HL-60 (cell line): ENCODE data around the gene PRTN3.
A peak's percentile ranks its signal among the peaks of the same experiment; 100 is the strongest.

Source experiments
- DNase-seq, 2 experiments: peaks; one replicate each; pipeline ENCODE4 v3.0.0-alpha.2; 2010 to 2020; ENCODE audit warnings: low read depth in 1 of 2, low spot score in 1 of 2
- H3K27ac ChIP-seq: fragments of 250-450 bp; sonication (Bioruptor Pico); replicated peaks from 2 replicates; pipeline ENCODE4 v1.5.1; 2020; ENCODE audit warnings: mild to moderate bottlenecking, moderate library complexity
- H3K27me3 ChIP-seq: fragments of 250-450 bp; sonication (Bioruptor Pico); 2 replicates; pipeline ENCODE4 v1.5.1; 2021; ENCODE audit warnings: mild to moderate bottlenecking, moderate library complexity; ENCODE audit not compliant: insufficient read depth, poor library complexity, severe bottlenecking
- H3K4me3 ChIP-seq: replicated peaks from 2 replicates; pipeline ENCODE4 v1.5.1; 2011; ENCODE audit warnings: mild to moderate bottlenecking, control low read depth, low read length; ENCODE audit not compliant: insufficient read depth
- GABPA ChIP-seq: IDR thresholded peaks from 2 replicates; pipeline ENCODE4 v1.6.1; 2012; ENCODE audit warnings: low read depth
- POLR2AphosphoS5 ChIP-seq: IDR thresholded peaks from 2 replicates; pipeline ENCODE4 v1.6.1; 2012; ENCODE audit warnings: low read depth
- REST ChIP-seq: IDR thresholded peaks from 2 replicates; pipeline ENCODE4 v1.6.1; 2012; ENCODE audit warnings: low read depth; ENCODE audit not compliant: insufficient replicate concordance
- SPI1 ChIP-seq: IDR thresholded peaks from 2 replicates; pipeline ENCODE4 v1.6.1; 2012; ENCODE audit warnings: low read depth, mild to moderate bottlenecking, borderline replicate concordance
- TF ChIP-seq, protein P1 (sequence below): IDR thresholded peaks from one replicate; pipeline ENCODE4 v1.5.1; 2011; ENCODE audit warnings: low read length, control low read depth, inconsistent platforms; ENCODE audit not compliant: insufficient read depth

The PRTN3 gene

DNA sequence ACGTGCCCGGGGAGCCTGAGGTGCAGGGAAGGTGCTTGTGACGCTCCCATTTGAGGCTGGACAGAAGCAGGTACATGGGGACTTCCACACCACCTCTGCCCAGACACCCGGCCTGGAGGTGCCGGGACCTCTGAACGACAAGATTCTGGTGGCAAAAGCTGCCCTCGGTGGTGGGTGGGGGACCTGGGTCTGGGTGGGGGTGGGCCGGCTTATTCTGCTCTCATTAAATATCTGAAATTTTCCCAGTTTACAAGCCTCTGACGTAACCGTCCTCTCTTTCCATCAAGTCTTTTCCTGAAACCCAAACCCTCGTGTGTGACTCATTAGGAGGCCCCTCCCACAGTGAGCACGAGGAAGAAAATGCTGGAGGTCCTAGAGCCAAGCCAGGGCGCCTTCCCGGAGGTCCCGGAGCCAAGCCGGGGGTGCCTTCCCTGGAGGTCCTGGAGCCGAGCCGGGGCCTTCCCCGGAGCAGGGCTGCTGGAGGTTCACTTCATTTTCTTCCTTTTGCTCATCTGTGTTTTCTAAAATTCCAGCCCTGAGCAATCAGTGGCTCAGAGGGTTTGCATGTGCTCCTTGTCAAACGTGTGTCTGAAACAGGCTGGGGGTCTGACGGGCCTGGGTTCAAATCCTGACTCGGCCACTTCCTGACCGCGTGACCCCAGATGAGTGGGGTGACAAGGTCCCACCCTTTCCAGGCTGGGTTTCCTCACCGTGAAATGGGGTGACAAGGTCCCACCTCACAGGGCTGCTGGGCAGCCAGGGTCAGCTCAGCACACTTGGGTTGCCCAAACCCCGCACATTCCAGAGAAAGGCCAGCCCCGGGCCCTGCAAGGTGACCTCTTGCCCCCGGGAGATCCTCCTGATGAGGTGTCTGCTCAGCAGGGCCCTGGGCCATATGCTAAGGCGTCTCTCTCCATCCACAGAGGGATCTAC, 28.7 kb downstream of the PRTN3 start:
- Histone ChIP-seq H3K4me3 (no peak overlapping the region), H3K27me3 (no peaks in the 10 kb centered on the region), H3K27ac (no peak overlapping the region)
- DNase-seq: no peak
- no peak for TF ChIP-seq GABPA
- no peak for TF ChIP-seq SPI1
- TF ChIP-seq, protein P1, sequence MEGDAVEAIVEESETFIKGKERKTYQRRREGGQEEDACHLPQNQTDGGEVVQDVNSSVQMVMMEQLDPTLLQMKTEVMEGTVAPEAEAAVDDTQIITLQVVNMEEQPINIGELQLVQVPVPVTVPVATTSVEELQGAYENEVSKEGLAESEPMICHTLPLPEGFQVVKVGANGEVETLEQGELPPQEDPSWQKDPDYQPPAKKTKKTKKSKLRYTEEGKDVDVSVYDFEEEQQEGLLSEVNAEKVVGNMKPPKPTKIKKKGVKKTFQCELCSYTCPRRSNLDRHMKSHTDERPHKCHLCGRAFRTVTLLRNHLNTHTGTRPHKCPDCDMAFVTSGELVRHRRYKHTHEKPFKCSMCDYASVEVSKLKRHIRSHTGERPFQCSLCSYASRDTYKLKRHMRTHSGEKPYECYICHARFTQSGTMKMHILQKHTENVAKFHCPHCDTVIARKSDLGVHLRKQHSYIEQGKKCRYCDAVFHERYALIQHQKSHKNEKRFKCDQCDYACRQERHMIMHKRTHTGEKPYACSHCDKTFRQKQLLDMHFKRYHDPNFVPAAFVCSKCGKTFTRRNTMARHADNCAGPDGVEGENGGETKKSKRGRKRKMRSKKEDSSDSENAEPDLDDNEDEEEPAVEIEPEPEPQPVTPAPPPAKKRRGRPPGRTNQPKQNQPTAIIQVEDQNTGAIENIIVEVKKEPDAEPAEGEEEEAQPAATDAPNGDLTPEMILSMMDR: no peak
- no peak for TF ChIP-seq REST
- TF ChIP-seq POLR2AphosphoS5: peak; percentile 64

GRCh38 chr19:870314-870713, 29.5 kb downstream of the PRTN3 start:
- DNase-seq: no peak
- H3K4me3 ChIP-seq: no peak overlapping the region
- no peak overlapping the region for H3K27ac ChIP-seq
- TF ChIP-seq POLR2AphosphoS5: no peak
- no peak for TF ChIP-seq GABPA
- TF ChIP-seq SPI1: no peak
- TF ChIP-seq REST: no peak
- TF ChIP-seq, protein P1: no peak
- H3K27me3 ChIP-seq: no peaks in the 10 kb centered on the region

- Histone ChIP-seq H3K27me3 (no peaks in the 10 kb centered on the region), H3K27ac (no peak overlapping the region), H3K4me3 (no peak overlapping the region)
- no peak for DNase-seq
- TF ChIP-seq SPI1 (no peak), GABPA (no peak), POLR2AphosphoS5 (no peak), REST (no peak)
- TF ChIP-seq, protein P1: no peak
Observed at GRCh38 chr19:870963-871401, 30.2 kb downstream of the PRTN3 start.
